Stimulated activated CD8-positive, alpha-beta memory T cell treated with anti-CD3 and anti-CD28 coated beads, Interleukin-2, amount 100 ng/mL, for 1 hour (primary cell): Measurements from ENCODE around the gene STXBP6.
"Not testable (repeated sequence)": the region's sequence is repeated elsewhere in the genome, so short reads cannot be mapped to it uniquely, and the experiment has no call there.

ENCODE experiments used
- DNase-seq, 2 donors: peaks; one replicate each; pipeline ENCODE4 v3.0.0-alpha.2; 2020; ENCODE audit warnings: low read depth in 2 of 2

STXBP6 gene

GRCh38 chr14:24857277-24857676 lies 192.7 kb downstream of the STXBP6 start:
- no peak for DNase-seq

GRCh38 chr14:24853446-24853845 lies 196.5 kb downstream of the STXBP6 start:
- DNase-seq = no peak

GRCh38 chr14:24852312-24853060 lies 197.5 kb downstream of the STXBP6 start:
- no peak for DNase-seq

GRCh38 chr14:24851837-24852236 lies 198.1 kb downstream of the STXBP6 start:
- no peak for DNase-seq

GRCh38 chr14:24851406-24851805 lies 198.5 kb downstream of the STXBP6 start:
- DNase-seq = no peak

GRCh38 chr14:24850072-24850471 lies 199.9 kb downstream of the STXBP6 start:
- no peak for DNase-seq

- DNase-seq = no peak
Observed at GRCh38 chr14:24849471-24849870, 200.5 kb downstream of the STXBP6 start.

GRCh38 chr14:24848102-24848790 lies 201.7 kb downstream of the STXBP6 start:
- DNase-seq = no peak

- no peak for DNase-seq
Observed at GRCh38 chr14:24847568-24848095, 202.3 kb downstream of the STXBP6 start.

GRCh38 chr14:24846261-24846660 lies 203.7 kb downstream of the STXBP6 start:
- no peak for DNase-seq

- no peak for DNase-seq
Observed at GRCh38 chr14:24845851-24846250, 204.1 kb downstream of the STXBP6 start.

- no peak for DNase-seq
Observed at GRCh38 chr14:24844011-24844410, 205.9 kb downstream of the STXBP6 start.

- DNase-seq = no peak
Observed at GRCh38 chr14:24843494-24843893, 206.5 kb downstream of the STXBP6 start.

GRCh38 chr14:24840204-24840893 lies 209.6 kb downstream of the STXBP6 start:
- no peak for DNase-seq

- DNase-seq = no peak
Observed at GRCh38 chr14:24839617-24840203, 210.2 kb downstream of the STXBP6 start.

GRCh38 chr14:24838945-24839616 lies 210.9 kb downstream of the STXBP6 start:
- DNase-seq = no peak

GRCh38 chr14:24837280-24838046 lies 212.5 kb downstream of the STXBP6 start:
- DNase-seq = no peak

- not testable (repeated sequence) for DNase-seq
Observed at GRCh38 chr14:24836324-24836723, 213.6 kb downstream of the STXBP6 start.

GRCh38 chr14:24834956-24835355 lies 215.0 kb downstream of the STXBP6 start:
- DNase-seq = no peak

- DNase-seq = no peak
Observed at GRCh38 chr14:24833385-24833784, 216.6 kb downstream of the STXBP6 start.

GRCh38 chr14:24831677-24832076 lies 218.3 kb downstream of the STXBP6 start:
- DNase-seq = no peak
